H9 (cell line): Measurements from ENCODE around the gene GDPD4. TPM values are rescaled to one million over a fixed set of nuclear protein-coding genes. Genes with fewer than 3 reads are reported as not detected.

ENCODE experiments used
- DNase-seq: peaks from one replicate; pipeline ENCODE4 v3.0.0-alpha.2; 2017
- H2AFZ ChIP-seq: one replicate; pipeline ENCODE4 v1.6.1; 2013; ENCODE audit warnings: mild to moderate bottlenecking, low read length, control low read depth, moderate library complexity
- H2AK5ac ChIP-seq: 2 replicates; pipeline ENCODE4 v1.6.1; 2013; ENCODE audit warnings: low read length, control low read depth, mixed read lengths; ENCODE audit not compliant: insufficient read length
- H2BK120ac ChIP-seq: one replicate; pipeline ENCODE4 v1.6.1; 2013; ENCODE audit warnings: low read depth, mild to moderate bottlenecking, low read length, control low read depth, inconsistent platforms; ENCODE audit not compliant: poor library complexity, severe bottlenecking
- H2BK12ac ChIP-seq: 2 replicates; pipeline ENCODE4 v1.6.1; 2013; ENCODE audit warnings: low read length, control low read depth, mixed read lengths, low read depth; ENCODE audit not compliant: insufficient read length
- H2BK15ac ChIP-seq: 2 replicates; pipeline ENCODE4 v1.6.1; 2013; ENCODE audit warnings: low read depth, low read length, control low read depth
- H2BK20ac ChIP-seq: one replicate; pipeline ENCODE4 v1.6.1; 2013; ENCODE audit warnings: low read depth, mild to moderate bottlenecking, low read length, control low read depth, inconsistent platforms; ENCODE audit not compliant: poor library complexity, severe bottlenecking
- H2BK5ac ChIP-seq: 2 replicates; pipeline ENCODE4 v1.6.1; 2013; ENCODE audit warnings: low read length, control low read depth, mixed read lengths; ENCODE audit not compliant: insufficient read length
- H3K14ac ChIP-seq: 2 replicates; pipeline ENCODE4 v1.6.1; 2013; ENCODE audit warnings: low read length, control low read depth; ENCODE audit not compliant: insufficient read depth
- H3K18ac ChIP-seq: 2 replicates; pipeline ENCODE4 v1.6.1; 2013; ENCODE audit warnings: low read depth, mild to moderate bottlenecking, mixed read lengths, low read length, control low read depth; ENCODE audit not compliant: insufficient read length
- H3K23ac ChIP-seq: 2 replicates; pipeline ENCODE4 v1.6.1; 2013; ENCODE audit warnings: low read length, control low read depth, mixed read lengths, low read depth; ENCODE audit not compliant: insufficient read length
- H3K23me2 ChIP-seq: 2 replicates; pipeline ENCODE4 v1.6.1; 2013; ENCODE audit warnings: low read depth, mild to moderate bottlenecking, mixed read lengths, low read length, control low read depth; ENCODE audit not compliant: insufficient read length, poor library complexity, severe bottlenecking
- H3K27ac ChIP-seq: 2 replicates; pipeline ENCODE4 v1.5.1; 2013; ENCODE audit warnings: low read length, control low read depth, mixed read lengths, low read depth; ENCODE audit not compliant: insufficient read length
- H3K27me3 ChIP-seq: 2 replicates; pipeline ENCODE4 v1.6.1; 2013; ENCODE audit warnings: low read length, control low read depth, inconsistent platforms; ENCODE audit not compliant: insufficient read depth
- H3K4ac ChIP-seq: 2 replicates; pipeline ENCODE4 v1.6.1; 2013; ENCODE audit warnings: low read depth, mild to moderate bottlenecking, control low read depth, inconsistent platforms, low read length, moderate library complexity
- H3K4me1 ChIP-seq: 2 replicates; pipeline ENCODE4 v1.6.1; 2013; ENCODE audit warnings: low read length, control low read depth, inconsistent platforms; ENCODE audit not compliant: insufficient read depth
- H3K4me2 ChIP-seq: 2 replicates; pipeline ENCODE4 v1.6.1; 2013; ENCODE audit warnings: low read length, control low read depth, mixed read lengths; ENCODE audit not compliant: insufficient read length, insufficient read depth
- H3K56ac ChIP-seq: 2 replicates; pipeline ENCODE4 v1.6.1; 2013; ENCODE audit warnings: low read depth, mild to moderate bottlenecking, mixed read lengths, low read length, control low read depth; ENCODE audit not compliant: insufficient read length
- H3K79me1 ChIP-seq: 2 replicates; pipeline ENCODE4 v1.6.1; 2013; ENCODE audit warnings: low read depth, mild to moderate bottlenecking, moderate library complexity, low read length, control low read depth, inconsistent platforms; ENCODE audit not compliant: insufficient read depth, poor library complexity, severe bottlenecking
- H3K79me2 ChIP-seq: 2 replicates; pipeline ENCODE4 v1.6.1; 2013; ENCODE audit warnings: low read length, control low read depth, inconsistent platforms; ENCODE audit not compliant: insufficient read depth
- H3K9ac ChIP-seq: 2 replicates; pipeline ENCODE4 v1.6.1; 2013; ENCODE audit warnings: low read length, control low read depth, mixed read lengths; ENCODE audit not compliant: insufficient read length; ENCODE audit errors: extremely low read depth
- H3K9me3 ChIP-seq: one replicate; pipeline ENCODE4 v1.6.1; 2013; ENCODE audit warnings: low read depth, low read length, inconsistent platforms; ENCODE audit not compliant: control insufficient read depth
- H3T11ph ChIP-seq: one replicate; pipeline ENCODE4 v1.6.1; 2013; ENCODE audit warnings: mild to moderate bottlenecking, low read length, control low read depth, inconsistent platforms
- H4K20me1 ChIP-seq: one replicate; pipeline ENCODE4 v1.6.1; 2013; ENCODE audit not compliant: control insufficient read depth, insufficient read length, insufficient read depth
- H4K5ac ChIP-seq: 2 replicates; pipeline ENCODE4 v1.6.1; 2013; ENCODE audit warnings: low read depth, mild to moderate bottlenecking, mixed read lengths, low read length, control low read depth; ENCODE audit not compliant: insufficient read length
- H4K8ac ChIP-seq: replicated peaks from 2 replicates; pipeline ENCODE4 v1.6.1; 2013; ENCODE audit warnings: low read length, control low read depth, mixed read lengths, low read depth; ENCODE audit not compliant: insufficient read length
- H4K91ac ChIP-seq: 2 replicates; pipeline ENCODE4 v1.6.1; 2013; ENCODE audit warnings: low read depth, mild to moderate bottlenecking, moderate library complexity, mixed read lengths, low read length, control low read depth; ENCODE audit not compliant: insufficient read length
- H3K27ac Mint-ChIP-seq, 3 experiments: 2 replicates in 2 of 3; 3 replicates in 1 of 3; pipeline ENCODE4 v1.8.0; 2020 to 2021; ENCODE audit warnings: mixed read lengths in 3 of 3, mild to moderate bottlenecking in 1 of 3, moderate library complexity in 1 of 3
- H3K27me3 Mint-ChIP-seq: 2 replicates; pipeline ENCODE4 v1.8.0; 2021; ENCODE audit warnings: low read depth, mild to moderate bottlenecking, moderate library complexity, mixed read lengths
- H3K36me3 Mint-ChIP-seq, 3 experiments: 2 replicates in 2 of 3; 3 replicates in 1 of 3; pipeline ENCODE4 v1.8.0; 2020 to 2021; ENCODE audit warnings: low read depth in 3 of 3, mixed read lengths in 3 of 3; ENCODE audit not compliant: insufficient read depth in 1 of 3
- H3K4me1 Mint-ChIP-seq, 2 experiments: 2 replicates each; pipeline ENCODE4 v1.8.0; 2020; ENCODE audit warnings: mixed read lengths in 2 of 2
- H3K4me3 Mint-ChIP-seq, 2 experiments: 2 replicates in 1 of 2; 3 replicates in 1 of 2; pipeline ENCODE4 v1.8.0; 2020 to 2021; ENCODE audit warnings: mild to moderate bottlenecking in 2 of 2, mixed read lengths in 2 of 2, moderate library complexity in 1 of 2
- H3K9me3 Mint-ChIP-seq, 2 experiments: 2 replicates in 1 of 2; 3 replicates in 1 of 2; pipeline ENCODE4 v1.8.0; 2020; ENCODE audit warnings: mild to moderate bottlenecking in 2 of 2, mixed read lengths in 2 of 2, moderate library complexity in 1 of 2
- CTCF ChIP-seq: fragments of 200-600 bp; sonication (generic); conservative IDR thresholded peaks from 3 replicates; pipeline ENCODE4 v1.8.0; 2021; ENCODE audit warnings: antibody characterized with exemption, mild to moderate bottlenecking
- WGBS: extraction: QIAGEN DNeasy Blood & Tissue Kit; methylation state at CpG from one replicate; pipeline ENCODE4 v1.1.7; 2013; ENCODE audit warnings: missing lambda C conversion rate, low lambda C conversion rate, mixed read lengths; ENCODE audit not compliant: insufficient read length; ENCODE audit errors: extremely low coverage; 5-methylcytosine and 5-hydroxymethylcytosine counted together
- total RNA-seq: library from RNA; stranded (reverse); gene quantifications from 2 replicates; pipeline ENCODE4 v1.2.1, GENCODE V29; 2021

Gene GDPD4
- total RNA-seq, 1 experiment from 2014 or later: not detected

GRCh38 chr11:77244277-77245027 is 57.0 kb downstream of the GDPD4 start:
- Histone ChIP-seq H2BK20ac (no peak overlapping the region), H3K4ac (no peak overlapping the region), H2BK5ac (no peak overlapping the region), H4K8ac (no peak overlapping the region), H3K4me1 (no peaks in the 10 kb centered on the region), H3K18ac (no peak overlapping the region), H3K79me2 (no peaks in the 10 kb centered on the region), H3K27me3 (no peaks in the 10 kb centered on the region), H3T11ph (no peak overlapping the region), H4K20me1 (no peaks in the 10 kb centered on the region), H3K9ac (no peak overlapping the region), H3K27ac (no peak overlapping the region), H3K14ac (no peak overlapping the region), H3K23me2 (no peaks in the 10 kb centered on the region), H3K23ac (no peak overlapping the region), H2BK15ac (no peak overlapping the region), H3K9me3 (no peaks in the 10 kb centered on the region), H2AFZ (no peak overlapping the region), H2BK12ac (no peak overlapping the region), H2BK120ac (no peak overlapping the region), H4K5ac (no peak overlapping the region), H4K91ac (no peak overlapping the region), H3K4me2 (no peak overlapping the region), H3K79me1 (no peaks in the 10 kb centered on the region), H3K56ac (no peak overlapping the region), H2AK5ac (no peak overlapping the region)
- peaks cover under 1 to 3% of the 10 kb centered on the region in 2 experiments; a peak in 1 of 5 replicates for H3K9me3 Mint-ChIP-seq
- TF ChIP-seq CTCF: no peak
- WGBS: no CpG with 5 or more reads among the region's 7 CpGs
- H3K27me3 Mint-ChIP-seq: no peaks in the 10 kb centered on the region
- H3K4me3 Mint-ChIP-seq: no peak overlapping the region
- H3K4me1 Mint-ChIP-seq: no peaks in the 10 kb centered on the region
- H3K36me3 Mint-ChIP-seq: no peaks in the 10 kb centered on the region; a peak in 1 of 7 replicates
- no peak overlapping the region for H3K27ac Mint-ChIP-seq
- DNase-seq: no peak
